ENCODE results near the gene CRABP2. TPM values are rescaled to one million over a fixed set of nuclear protein-coding genes. Genes with fewer than 3 reads are reported as not detected.

CRABP2 gene
- total and polyA plus RNA-seq, 10 of the 15 experiments (the other 5 are each of a cell fraction or from before 2014, with no cell fraction given): 0.21 to 1.3 (median 0.41) TPM

- TF ChIP-seq, protein P1, sequence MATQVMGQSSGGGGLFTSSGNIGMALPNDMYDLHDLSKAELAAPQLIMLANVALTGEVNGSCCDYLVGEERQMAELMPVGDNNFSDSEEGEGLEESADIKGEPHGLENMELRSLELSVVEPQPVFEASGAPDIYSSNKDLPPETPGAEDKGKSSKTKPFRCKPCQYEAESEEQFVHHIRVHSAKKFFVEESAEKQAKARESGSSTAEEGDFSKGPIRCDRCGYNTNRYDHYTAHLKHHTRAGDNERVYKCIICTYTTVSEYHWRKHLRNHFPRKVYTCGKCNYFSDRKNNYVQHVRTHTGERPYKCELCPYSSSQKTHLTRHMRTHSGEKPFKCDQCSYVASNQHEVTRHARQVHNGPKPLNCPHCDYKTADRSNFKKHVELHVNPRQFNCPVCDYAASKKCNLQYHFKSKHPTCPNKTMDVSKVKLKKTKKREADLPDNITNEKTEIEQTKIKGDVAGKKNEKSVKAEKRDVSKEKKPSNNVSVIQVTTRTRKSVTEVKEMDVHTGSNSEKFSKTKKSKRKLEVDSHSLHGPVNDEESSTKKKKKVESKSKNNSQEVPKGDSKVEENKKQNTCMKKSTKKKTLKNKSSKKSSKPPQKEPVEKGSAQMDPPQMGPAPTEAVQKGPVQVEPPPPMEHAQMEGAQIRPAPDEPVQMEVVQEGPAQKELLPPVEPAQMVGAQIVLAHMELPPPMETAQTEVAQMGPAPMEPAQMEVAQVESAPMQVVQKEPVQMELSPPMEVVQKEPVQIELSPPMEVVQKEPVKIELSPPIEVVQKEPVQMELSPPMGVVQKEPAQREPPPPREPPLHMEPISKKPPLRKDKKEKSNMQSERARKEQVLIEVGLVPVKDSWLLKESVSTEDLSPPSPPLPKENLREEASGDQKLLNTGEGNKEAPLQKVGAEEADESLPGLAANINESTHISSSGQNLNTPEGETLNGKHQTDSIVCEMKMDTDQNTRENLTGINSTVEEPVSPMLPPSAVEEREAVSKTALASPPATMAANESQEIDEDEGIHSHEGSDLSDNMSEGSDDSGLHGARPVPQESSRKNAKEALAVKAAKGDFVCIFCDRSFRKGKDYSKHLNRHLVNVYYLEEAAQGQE (IDR thresholded peaks at IDR 0.05; ENCODE audit: low read depth, low read length): no peak
- TF ChIP-seq IKZF2 (IDR thresholded peaks at IDR 0.05): no peak
- no peak for TF ChIP-seq RBBP5 (conservative IDR thresholded peaks at IDR 0.05)
- TF ChIP-seq CREB1 (IDR thresholded peaks at IDR 0.05; ENCODE audit: low read depth): no peak
These were observed 52.4 kb downstream of the CRABP2 start (continued) for GRCh38 chr1:156652992-156653355.

GRCh38 chr1:156652131-156652991 lies 53.0 kb downstream of the CRABP2 start:
- Histone ChIP-seq H4K20me1 (ENCODE audit: control insufficient read depth, insufficient read depth) (peaks cover 5% of the 10 kb centered on the region; the same call in 1 of the 2 replicates), H2AFZ (ENCODE audit: control insufficient read depth, low read depth, low read length) (no peak overlapping the region), H3K4me1 (ENCODE audit: control insufficient read depth, insufficient read depth, low read length) (peaks cover 9% of the 10 kb centered on the region), H3K27ac (ENCODE audit: control insufficient read depth, insufficient read depth) (no peak overlapping the region), H3K27me3 (replicated peaks in 1 of 2; ENCODE audit: control insufficient read depth in 2 of 2, insufficient read depth in 2 of 2, low read length in 1 of 2) (0 out of 4 replicates have a peak, but pooled peaks cover 0 to 2% of the 10 kb centered on the region in 2 experiments), H3K9ac (ENCODE audit: control insufficient read depth, insufficient read depth, low read length) (no peak overlapping the region), H3K4me3 (no peak overlapping the region), H3K79me2 (ENCODE audit: control insufficient read depth, insufficient read depth, low read length) (no peaks in the 10 kb centered on the region), H3K4me2 (ENCODE audit: control insufficient read depth, insufficient read depth) (no peak overlapping the region), H3K9me3 (replicated peaks; ENCODE audit: control insufficient read depth, insufficient read depth, low read length) (no peaks in the 10 kb centered on the region), H3K36me3 (ENCODE audit: control insufficient read depth in 2 of 2, insufficient read depth in 2 of 2, low read length in 1 of 2) (no peaks in the 10 kb centered on the region)
- WGBS (ENCODE audit: insufficient coverage, insufficient replicate concordance, low lambda C conversion rate, missing lambda C conversion rate): 62% methylated on average over 13 of the region's 16 CpGs
- in situ Hi-C loops (cut with MboI) (no loop called here), intact Hi-C loops (cut with micrococcal nuclease; ENCODE audit: unreplicated experiment) (no loop called here)
- ChIA-PET POLR2A (no interaction called here), CTCF (interaction anchor here (0.7 to 3.3 kb wide), 3 partner anchors 9 to 25 kb away, joined by 3 to 17 read pairs (median 4); no protein-coding TSS in a partner anchor), RAD21 (ENCODE audit: unreplicated experiment) (no interaction called here), SMC1A (ENCODE audit: uncharacterized antibody, unreplicated experiment) (interaction anchor here (0.7 kb wide), 1 partner anchor 9 kb away, joined by 3 read pairs; no protein-coding TSS in a partner anchor)
- no peak for FAIRE-seq
- DNase-seq (ENCODE audit: low read depth, low spot score): no peak
- ATAC-seq: no peak
- no TSS peak for BruUV-seq (replicated peaks)
- no peak for TF ChIP-seq TARDBP (IDR thresholded peaks at IDR 0.05; ENCODE audit: borderline replicate concordance)
- TF ChIP-seq, protein P1 (IDR thresholded peaks at IDR 0.05; ENCODE audit: low read depth, low read length): peak; percentile 87
- TF ChIP-seq, protein P2, sequence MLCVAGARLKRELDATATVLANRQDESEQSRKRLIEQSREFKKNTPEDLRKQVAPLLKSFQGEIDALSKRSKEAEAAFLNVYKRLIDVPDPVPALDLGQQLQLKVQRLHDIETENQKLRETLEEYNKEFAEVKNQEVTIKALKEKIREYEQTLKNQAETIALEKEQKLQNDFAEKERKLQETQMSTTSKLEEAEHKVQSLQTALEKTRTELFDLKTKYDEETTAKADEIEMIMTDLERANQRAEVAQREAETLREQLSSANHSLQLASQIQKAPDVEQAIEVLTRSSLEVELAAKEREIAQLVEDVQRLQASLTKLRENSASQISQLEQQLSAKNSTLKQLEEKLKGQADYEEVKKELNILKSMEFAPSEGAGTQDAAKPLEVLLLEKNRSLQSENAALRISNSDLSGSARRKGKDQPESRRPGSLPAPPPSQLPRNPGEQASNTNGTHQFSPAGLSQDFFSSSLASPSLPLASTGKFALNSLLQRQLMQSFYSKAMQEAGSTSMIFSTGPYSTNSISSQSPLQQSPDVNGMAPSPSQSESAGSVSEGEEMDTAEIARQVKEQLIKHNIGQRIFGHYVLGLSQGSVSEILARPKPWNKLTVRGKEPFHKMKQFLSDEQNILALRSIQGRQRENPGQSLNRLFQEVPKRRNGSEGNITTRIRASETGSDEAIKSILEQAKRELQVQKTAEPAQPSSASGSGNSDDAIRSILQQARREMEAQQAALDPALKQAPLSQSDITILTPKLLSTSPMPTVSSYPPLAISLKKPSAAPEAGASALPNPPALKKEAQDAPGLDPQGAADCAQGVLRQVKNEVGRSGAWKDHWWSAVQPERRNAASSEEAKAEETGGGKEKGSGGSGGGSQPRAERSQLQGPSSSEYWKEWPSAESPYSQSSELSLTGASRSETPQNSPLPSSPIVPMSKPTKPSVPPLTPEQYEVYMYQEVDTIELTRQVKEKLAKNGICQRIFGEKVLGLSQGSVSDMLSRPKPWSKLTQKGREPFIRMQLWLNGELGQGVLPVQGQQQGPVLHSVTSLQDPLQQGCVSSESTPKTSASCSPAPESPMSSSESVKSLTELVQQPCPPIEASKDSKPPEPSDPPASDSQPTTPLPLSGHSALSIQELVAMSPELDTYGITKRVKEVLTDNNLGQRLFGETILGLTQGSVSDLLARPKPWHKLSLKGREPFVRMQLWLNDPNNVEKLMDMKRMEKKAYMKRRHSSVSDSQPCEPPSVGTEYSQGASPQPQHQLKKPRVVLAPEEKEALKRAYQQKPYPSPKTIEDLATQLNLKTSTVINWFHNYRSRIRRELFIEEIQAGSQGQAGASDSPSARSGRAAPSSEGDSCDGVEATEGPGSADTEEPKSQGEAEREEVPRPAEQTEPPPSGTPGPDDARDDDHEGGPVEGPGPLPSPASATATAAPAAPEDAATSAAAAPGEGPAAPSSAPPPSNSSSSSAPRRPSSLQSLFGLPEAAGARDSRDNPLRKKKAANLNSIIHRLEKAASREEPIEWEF (IDR thresholded peaks at IDR 0.05; ENCODE audit: insufficient replicate concordance, low read depth, low read length): no peak

Data from GM12878 (cell line).